ENCODE results near the gene PIP4K2B.

PIP4K2B gene

GRCh38 chr17:38824899-38825761, 25.8 kb upstream of the PIP4K2B start, which contains the start of gene CWC25:
Gene CWC25 (minus strand): TSS chr17:38825321. CDS start chr17:38825183, 138 bp downstream.
- H2AK5ac ChIP-seq (ENCODE audit: low read length, severe bottlenecking): peak within 1 kb of the TSS; percentile 96
- peak within 1 kb of the TSS; percentile 94 for H3K9ac ChIP-seq (ENCODE audit: low read length)
- peak within 1 kb of the TSS; percentile 85 to 90 for H3K4me3 ChIP-seq (ENCODE audit: insufficient read depth in 1 of 2, low read depth in 1 of 2, low read length in 2 of 2)
- H3K4ac ChIP-seq (ENCODE audit: low read depth in 1 of 2, low read length in 2 of 2): peak within 1 kb of the TSS; percentile 83 to 97
- peak within 1 kb of the TSS; percentile 69 for H3K4me2 ChIP-seq (ENCODE audit: low read length, poor library complexity, severe bottlenecking)
- H3K14ac ChIP-seq (ENCODE audit: low read length in 2 of 2): peak within 1 kb of the TSS in 1 of 2 experiments; percentile 49
- peak within 1 kb of the TSS; percentile 71 for H2BK5ac ChIP-seq (ENCODE audit: low read depth, low read length, poor library complexity, severe bottlenecking)
- peak within 1 kb of the TSS; percentile 25 to 98 for H3K18ac ChIP-seq (ENCODE audit: low read depth in 1 of 2, low read length in 2 of 2)
- peaks cover 18% of the 10 kb centered on the region for H3K79me1 ChIP-seq (replicated peaks; ENCODE audit: low read length, poor library complexity, severe bottlenecking)
- H2AFZ ChIP-seq (ENCODE audit: low read depth, low read length): peak within 1 kb of the TSS; percentile 58
- DNase-seq: peak; percentile 97
- no peaks in the 10 kb centered on the region for H3K9me3 ChIP-seq (ENCODE audit: control insufficient read depth, low read length)
- H3K27ac ChIP-seq (ENCODE audit: low read length, poor library complexity, severe bottlenecking): peak within 1 kb of the TSS; percentile 85
- peak within 1 kb of the TSS; percentile 98 for H4K8ac ChIP-seq (ENCODE audit: low read length)
- peak within 1 kb of the TSS; percentile 39 for H2BK120ac ChIP-seq (ENCODE audit: low read depth, low read length)
- peak within 1 kb of the TSS; percentile 65 for H2BK15ac ChIP-seq (ENCODE audit: low read depth, poor library complexity, severe bottlenecking)
- peak within 1 kb of the TSS; percentile 97 for H4K91ac ChIP-seq (ENCODE audit: low read length)
- 4% methylated on average over 54 of the region's 55 CpGs for WGBS
- H3K36me3 ChIP-seq (ENCODE audit: control insufficient read depth in 1 of 2, insufficient read depth in 2 of 2, low read depth in 1 of 2, low read length in 2 of 2): peaks cover 15 to 17% of the 10 kb centered on the region in 2 experiments
- H3K4me1 ChIP-seq (ENCODE audit: control insufficient read depth, insufficient read depth, low read depth, low read length): peaks cover 9% of the 10 kb centered on the region
- no peak within 1 kb of the TSS for H2BK12ac ChIP-seq (ENCODE audit: low read length in 2 of 2)
- H3K27me3 ChIP-seq (ENCODE audit: control insufficient read depth in 1 of 2, insufficient read depth in 1 of 2, low read length in 2 of 2): no peaks in the 10 kb centered on the region
- H3K23ac ChIP-seq (ENCODE audit: low read length in 2 of 2): peak within 1 kb of the TSS in 1 of 2 experiments; percentile 48

GRCh38 chr17:38815576-38816193, 16.3 kb upstream of the PIP4K2B start:
- Histone ChIP-seq H3K9me3 (ENCODE audit: control insufficient read depth, low read length) (no peaks in the 10 kb centered on the region), H2BK120ac (ENCODE audit: low read depth, low read length) (no peak overlapping the region), H4K8ac (ENCODE audit: low read length) (no peak overlapping the region), H3K4me1 (ENCODE audit: control insufficient read depth, insufficient read depth, low read depth, low read length) (peaks cover 11% of the 10 kb centered on the region), H3K4ac (ENCODE audit: low read depth in 1 of 2, low read length in 2 of 2) (no peak overlapping the region), H3K23ac (ENCODE audit: low read length in 2 of 2) (no peak overlapping the region), H3K79me1 (replicated peaks; ENCODE audit: low read length, poor library complexity, severe bottlenecking) (peaks cover 18% of the 10 kb centered on the region), H3K4me2 (ENCODE audit: low read length, poor library complexity, severe bottlenecking) (no peak overlapping the region), H3K18ac (ENCODE audit: low read depth in 1 of 2, low read length in 2 of 2) (no peak overlapping the region), H3K36me3 (ENCODE audit: control insufficient read depth in 1 of 2, insufficient read depth in 2 of 2, low read depth in 1 of 2, low read length in 2 of 2) (peaks cover 39 to 59% of the 10 kb centered on the region in 2 experiments), H2BK12ac (ENCODE audit: low read length in 2 of 2) (no peak overlapping the region), H3K14ac (ENCODE audit: low read length in 2 of 2) (no peak overlapping the region), H2AFZ (ENCODE audit: low read depth, low read length) (no peak overlapping the region), H3K27me3 (ENCODE audit: control insufficient read depth in 1 of 2, insufficient read depth in 1 of 2, low read length in 2 of 2) (no peaks in the 10 kb centered on the region), H2BK5ac (ENCODE audit: low read depth, low read length, poor library complexity, severe bottlenecking) (no peak overlapping the region), H3K27ac (ENCODE audit: low read length, poor library complexity, severe bottlenecking) (peak overlapping the region; percentile 39), H3K4me3 (ENCODE audit: insufficient read depth in 1 of 2, low read depth in 1 of 2, low read length in 2 of 2) (no peak overlapping the region), H3K9ac (ENCODE audit: low read length) (peak overlapping the region; percentile 52), H2AK5ac (ENCODE audit: low read length, severe bottlenecking) (no peak overlapping the region), H4K91ac (ENCODE audit: low read length) (no peak overlapping the region), H2BK15ac (ENCODE audit: low read depth, poor library complexity, severe bottlenecking) (no peak overlapping the region)
- WGBS: 89% methylated on average over 7 of the region's 8 CpGs
- peak; percentile 64 for DNase-seq

GRCh38 chr17:38809828-38810227, 10.5 kb upstream of the PIP4K2B start:
- no peaks in the 10 kb centered on the region for H3K27me3 ChIP-seq (ENCODE audit: control insufficient read depth in 1 of 2, insufficient read depth in 1 of 2, low read length in 2 of 2)
- peaks cover 10% of the 10 kb centered on the region for H3K4me1 ChIP-seq (ENCODE audit: control insufficient read depth, insufficient read depth, low read depth, low read length)
- H2BK120ac ChIP-seq (ENCODE audit: low read depth, low read length): no peak overlapping the region
- no peak overlapping the region for H2BK5ac ChIP-seq (ENCODE audit: low read depth, low read length, poor library complexity, severe bottlenecking)
- H2BK15ac ChIP-seq (ENCODE audit: low read depth, poor library complexity, severe bottlenecking): no peak overlapping the region
- H3K14ac ChIP-seq (ENCODE audit: low read length in 2 of 2): no peak overlapping the region
- H3K27ac ChIP-seq (ENCODE audit: low read length, poor library complexity, severe bottlenecking): no peak overlapping the region
- no peak overlapping the region for H2BK12ac ChIP-seq (ENCODE audit: low read length in 2 of 2)
- H3K79me1 ChIP-seq (replicated peaks; ENCODE audit: low read length, poor library complexity, severe bottlenecking): peaks cover 21% of the 10 kb centered on the region
- H3K9ac ChIP-seq (ENCODE audit: low read length): no peak overlapping the region
- H4K91ac ChIP-seq (ENCODE audit: low read length): no peak overlapping the region
- H3K4me2 ChIP-seq (ENCODE audit: low read length, poor library complexity, severe bottlenecking): no peak overlapping the region
- peaks cover 51 to 88% of the 10 kb centered on the region in 2 experiments for H3K36me3 ChIP-seq (ENCODE audit: control insufficient read depth in 1 of 2, insufficient read depth in 2 of 2, low read depth in 1 of 2, low read length in 2 of 2)
- H2AK5ac ChIP-seq (ENCODE audit: low read length, severe bottlenecking): no peak overlapping the region
- no peak overlapping the region for H3K4ac ChIP-seq (ENCODE audit: low read depth in 1 of 2, low read length in 2 of 2)
- H2AFZ ChIP-seq (ENCODE audit: low read depth, low read length): no peak overlapping the region
- no peak overlapping the region for H3K18ac ChIP-seq (ENCODE audit: low read depth in 1 of 2, low read length in 2 of 2)
- no peak overlapping the region for H4K8ac ChIP-seq (ENCODE audit: low read length)
- DNase-seq: no peak
- 95% methylated on average over 7 of the region's 7 CpGs for WGBS
- H3K23ac ChIP-seq (ENCODE audit: low read length in 2 of 2): no peak overlapping the region
- H3K9me3 ChIP-seq (ENCODE audit: control insufficient read depth, low read length): no peaks in the 10 kb centered on the region
- no peak overlapping the region for H3K4me3 ChIP-seq (ENCODE audit: insufficient read depth in 1 of 2, low read depth in 1 of 2, low read length in 2 of 2)

DNA sequence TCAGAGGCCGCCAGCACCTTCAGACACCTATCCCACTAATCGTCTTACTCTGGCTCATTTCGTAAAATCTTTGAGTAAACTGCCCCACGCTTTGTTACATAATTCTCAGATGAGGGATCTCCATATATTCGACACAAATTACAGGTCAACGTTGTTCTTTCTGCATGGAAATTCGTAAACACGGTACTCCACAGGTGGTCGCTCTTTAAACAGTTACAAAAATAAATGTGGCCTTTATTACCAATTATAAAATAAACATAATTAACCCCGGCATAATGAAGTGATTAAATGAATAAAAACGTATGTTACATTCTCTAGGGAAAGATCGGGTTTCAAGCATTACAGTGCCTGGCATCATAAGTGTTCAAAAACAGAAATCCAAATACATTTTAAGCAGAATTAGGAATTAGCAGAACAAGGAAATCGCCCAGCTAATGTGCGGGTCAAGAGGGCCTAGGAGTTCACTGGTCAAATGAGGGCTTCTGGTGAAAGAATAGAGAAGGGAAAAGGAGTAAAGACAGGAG, 943 bp upstream of the PIP4K2B start:
- H3K4me3 ChIP-seq (ENCODE audit: insufficient read depth in 1 of 2, low read depth in 1 of 2, low read length in 2 of 2): peak overlapping the region; percentile 40 to 82
- H2AFZ ChIP-seq (ENCODE audit: low read depth, low read length): no peak overlapping the region
- no peak overlapping the region for H3K18ac ChIP-seq (ENCODE audit: low read depth in 1 of 2, low read length in 2 of 2)
- H2BK15ac ChIP-seq (ENCODE audit: low read depth, poor library complexity, severe bottlenecking): no peak overlapping the region
- H3K4me1 ChIP-seq (ENCODE audit: control insufficient read depth, insufficient read depth, low read depth, low read length): peaks cover 8% of the 10 kb centered on the region
- H2BK12ac ChIP-seq (ENCODE audit: low read length in 2 of 2): no peak overlapping the region
- 37% methylated on average over 8 of the region's 14 CpGs for WGBS
- H2BK120ac ChIP-seq (ENCODE audit: low read depth, low read length): no peak overlapping the region
- H3K36me3 ChIP-seq (ENCODE audit: control insufficient read depth in 1 of 2, insufficient read depth in 2 of 2, low read depth in 1 of 2, low read length in 2 of 2): peaks cover 17 to 44% of the 10 kb centered on the region in 2 experiments
- no peaks in the 10 kb centered on the region for H3K27me3 ChIP-seq (ENCODE audit: control insufficient read depth in 1 of 2, insufficient read depth in 1 of 2, low read length in 2 of 2)
- no peak overlapping the region for H2AK5ac ChIP-seq (ENCODE audit: low read length, severe bottlenecking)
- H3K4me2 ChIP-seq (ENCODE audit: low read length, poor library complexity, severe bottlenecking): peak overlapping the region; percentile 55
- H4K8ac ChIP-seq (ENCODE audit: low read length): no peak overlapping the region
- H3K79me1 ChIP-seq (replicated peaks; ENCODE audit: low read length, poor library complexity, severe bottlenecking): peaks cover 2% of the 10 kb centered on the region
- H3K23ac ChIP-seq (ENCODE audit: low read length in 2 of 2): no peak overlapping the region
- no peak overlapping the region for H3K14ac ChIP-seq (ENCODE audit: low read length in 2 of 2)
- no peaks in the 10 kb centered on the region for H3K9me3 ChIP-seq (ENCODE audit: control insufficient read depth, low read length)
- no peak overlapping the region for H4K91ac ChIP-seq (ENCODE audit: low read length)
- H3K27ac ChIP-seq (ENCODE audit: low read length, poor library complexity, severe bottlenecking): peak overlapping the region; percentile 22
- H3K4ac ChIP-seq (ENCODE audit: low read depth in 1 of 2, low read length in 2 of 2): no peak overlapping the region
- peak overlapping the region; percentile 95 for H3K9ac ChIP-seq (ENCODE audit: low read length)
- H2BK5ac ChIP-seq (ENCODE audit: low read depth, low read length, poor library complexity, severe bottlenecking): no peak overlapping the region
- peak; percentile 6 for DNase-seq

Measured in mesenchymal stem cell (in vitro differentiated cells and primary cell).